OCI-LY1 (cell line): ENCODE results near the gene RHBDD3.
A peak's percentile ranks its signal among the peaks of the same experiment; 100 is the strongest.

ENCODE experiments used
- H2AFZ ChIP-seq: fragments of 200-600 bp; sonication (generic), shearing (Covaris generic); 2 replicates; pipeline ENCODE4 v1.6.0; 2014; ENCODE audit warnings: antibody characterized with exemption, mild to moderate bottlenecking, low read length
- H3F3A ChIP-seq: fragments of 200-600 bp; sonication (generic), shearing (Covaris generic); 2 replicates; pipeline ENCODE4 v1.6.0; 2014; ENCODE audit warnings: mild to moderate bottlenecking, antibody characterized with exemption, low read length, moderate library complexity; ENCODE audit not compliant: insufficient read depth
- H3K27ac ChIP-seq: fragments of 200-600 bp; sonication (generic); 2 replicates; pipeline ENCODE4 v1.5.1; 2014; ENCODE audit warnings: low read length, mixed run types, mild to moderate bottlenecking, low read depth; ENCODE audit not compliant: poor library complexity, severe bottlenecking
- H3K27me3 ChIP-seq: fragments of 200-600 bp; sonication (generic); 2 replicates; pipeline ENCODE4 v1.6.0; 2014; ENCODE audit warnings: antibody characterized with exemption, mild to moderate bottlenecking, low read length, moderate library complexity; ENCODE audit not compliant: insufficient read depth
- H3K36me3 ChIP-seq: fragments of 200-600 bp; sonication (generic); 2 replicates; pipeline ENCODE4 v1.6.1; 2014; ENCODE audit warnings: mild to moderate bottlenecking, antibody characterized with exemption, low read length, moderate library complexity, mixed read lengths; ENCODE audit not compliant: insufficient read depth
- H3K4me1 ChIP-seq: fragments of 200-600 bp; sonication (generic); 2 replicates; pipeline ENCODE4 v1.5.1; 2014; ENCODE audit warnings: mild to moderate bottlenecking, low read length, moderate library complexity; ENCODE audit not compliant: insufficient read depth, severe bottlenecking
- H3K4me2 ChIP-seq: fragments of 200-600 bp; sonication (generic), shearing (Covaris generic); 2 replicates; pipeline ENCODE4 v1.6.1; 2014; ENCODE audit warnings: low read length
- H3K4me3 ChIP-seq: fragments of 200-600 bp; sonication (generic); 2 replicates; pipeline ENCODE4 v1.5.1; 2014; ENCODE audit warnings: low read length, low read depth, mild to moderate bottlenecking, mixed read lengths; ENCODE audit not compliant: poor library complexity, severe bottlenecking
- H3K79me2 ChIP-seq: fragments of 200-600 bp; shearing (Covaris generic); 2 replicates; pipeline ENCODE4 v1.6.1; 2016; ENCODE audit warnings: mixed run types, low read length, mixed read lengths; ENCODE audit not compliant: insufficient read depth
- H3K9ac ChIP-seq: fragments of 200-600 bp; sonication (generic), shearing (Covaris generic); 2 replicates; pipeline ENCODE4 v1.6.1; 2014; ENCODE audit warnings: mild to moderate bottlenecking, low read length, mixed read lengths
- H3K9me2 ChIP-seq: fragments of 200-600 bp; sonication (generic), shearing (Covaris generic); 2 replicates; pipeline ENCODE4 v1.6.1; 2014; ENCODE audit warnings: low read depth, mild to moderate bottlenecking, low read length, mixed read lengths
- H3K9me3 ChIP-seq: fragments of 200-600 bp; shearing (Covaris generic); 2 replicates; pipeline ENCODE4 v1.6.1; 2014; ENCODE audit warnings: low read length, mixed read lengths
- H4K20me1 ChIP-seq: fragments of 200-600 bp; sonication (generic), shearing (Covaris generic); 2 replicates; pipeline ENCODE4 v1.6.0; 2016; ENCODE audit warnings: mild to moderate bottlenecking, low read length; ENCODE audit not compliant: insufficient read depth
- EZH2 ChIP-seq: fragments of 200-600 bp; sonication (generic), shearing (Covaris generic); IDR thresholded peaks from 2 replicates; pipeline ENCODE4 v1.8.0; 2017; ENCODE audit warnings: borderline replicate concordance, mixed run types, mild to moderate bottlenecking, antibody characterized with exemption, low read length, moderate library complexity, mixed read lengths
- TF ChIP-seq, protein P1 (sequence below): fragments of 200-600 bp; sonication (generic), shearing (Covaris generic); IDR thresholded peaks from 2 replicates; pipeline ENCODE4 v1.5.1; 2017; ENCODE audit warnings: mild to moderate bottlenecking, antibody characterized with exemption, low read length, moderate library complexity, mixed read lengths

Gene RHBDD3

DNA sequence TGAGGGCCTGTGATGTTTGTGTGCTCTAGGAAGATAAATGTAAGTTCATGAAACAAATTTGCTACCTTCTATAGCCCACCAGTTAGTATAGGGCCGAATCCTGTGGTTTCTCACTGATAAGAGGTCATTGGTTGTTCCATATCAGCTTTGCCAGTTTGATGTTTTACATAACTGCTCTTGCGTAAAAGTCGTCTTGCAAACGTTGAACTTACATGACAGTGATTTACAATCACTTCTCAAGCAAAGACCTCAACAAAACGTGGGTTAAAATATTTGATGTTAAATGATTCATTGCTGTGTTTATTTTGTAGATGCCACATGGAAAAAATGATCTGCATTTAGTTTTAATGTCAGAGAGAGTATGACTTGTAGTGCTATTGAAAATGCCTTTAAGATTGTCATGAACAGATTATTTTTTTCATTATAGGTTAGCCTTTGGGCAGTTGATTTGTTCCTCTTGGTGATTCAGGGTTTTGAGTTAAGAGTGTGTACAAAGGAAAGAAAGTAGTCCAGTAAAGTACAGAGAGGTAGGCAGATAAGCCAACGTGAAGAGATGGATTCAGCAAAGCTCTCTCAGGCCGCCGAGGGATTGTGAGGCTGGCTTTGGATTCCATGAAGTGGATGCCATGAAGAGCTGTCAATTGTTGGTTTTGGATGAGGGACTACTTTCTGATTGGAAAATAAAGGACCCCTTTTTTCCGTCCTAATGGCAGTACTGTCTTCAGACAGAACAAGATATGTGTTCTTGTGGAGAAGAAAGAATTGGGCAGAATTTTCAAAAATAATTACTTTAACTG lies 2.9 kb upstream of the RHBDD3 start:
- Histone ChIP-seq H3K9me2 (no peaks in the 10 kb centered on the region), H3K27me3 (no peaks in the 10 kb centered on the region), H3K9ac (peak overlapping the region; percentile 98), H3F3A (no peaks in the 10 kb centered on the region), H4K20me1 (no peaks in the 10 kb centered on the region), H3K4me2 (peak overlapping the region; percentile 96), H3K9me3 (no peaks in the 10 kb centered on the region), H3K4me3 (peak overlapping the region; percentile 97), H3K36me3 (peaks cover 81% of the 10 kb centered on the region), H2AFZ (no peak overlapping the region), H3K79me2 (peaks cover 83% of the 10 kb centered on the region), H3K27ac (peak overlapping the region; percentile 82), H3K4me1 (peaks cover 39% of the 10 kb centered on the region)
- TF ChIP-seq EZH2, result no peak
- TF ChIP-seq, protein P1, sequence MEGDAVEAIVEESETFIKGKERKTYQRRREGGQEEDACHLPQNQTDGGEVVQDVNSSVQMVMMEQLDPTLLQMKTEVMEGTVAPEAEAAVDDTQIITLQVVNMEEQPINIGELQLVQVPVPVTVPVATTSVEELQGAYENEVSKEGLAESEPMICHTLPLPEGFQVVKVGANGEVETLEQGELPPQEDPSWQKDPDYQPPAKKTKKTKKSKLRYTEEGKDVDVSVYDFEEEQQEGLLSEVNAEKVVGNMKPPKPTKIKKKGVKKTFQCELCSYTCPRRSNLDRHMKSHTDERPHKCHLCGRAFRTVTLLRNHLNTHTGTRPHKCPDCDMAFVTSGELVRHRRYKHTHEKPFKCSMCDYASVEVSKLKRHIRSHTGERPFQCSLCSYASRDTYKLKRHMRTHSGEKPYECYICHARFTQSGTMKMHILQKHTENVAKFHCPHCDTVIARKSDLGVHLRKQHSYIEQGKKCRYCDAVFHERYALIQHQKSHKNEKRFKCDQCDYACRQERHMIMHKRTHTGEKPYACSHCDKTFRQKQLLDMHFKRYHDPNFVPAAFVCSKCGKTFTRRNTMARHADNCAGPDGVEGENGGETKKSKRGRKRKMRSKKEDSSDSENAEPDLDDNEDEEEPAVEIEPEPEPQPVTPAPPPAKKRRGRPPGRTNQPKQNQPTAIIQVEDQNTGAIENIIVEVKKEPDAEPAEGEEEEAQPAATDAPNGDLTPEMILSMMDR, result no peak

DNA sequence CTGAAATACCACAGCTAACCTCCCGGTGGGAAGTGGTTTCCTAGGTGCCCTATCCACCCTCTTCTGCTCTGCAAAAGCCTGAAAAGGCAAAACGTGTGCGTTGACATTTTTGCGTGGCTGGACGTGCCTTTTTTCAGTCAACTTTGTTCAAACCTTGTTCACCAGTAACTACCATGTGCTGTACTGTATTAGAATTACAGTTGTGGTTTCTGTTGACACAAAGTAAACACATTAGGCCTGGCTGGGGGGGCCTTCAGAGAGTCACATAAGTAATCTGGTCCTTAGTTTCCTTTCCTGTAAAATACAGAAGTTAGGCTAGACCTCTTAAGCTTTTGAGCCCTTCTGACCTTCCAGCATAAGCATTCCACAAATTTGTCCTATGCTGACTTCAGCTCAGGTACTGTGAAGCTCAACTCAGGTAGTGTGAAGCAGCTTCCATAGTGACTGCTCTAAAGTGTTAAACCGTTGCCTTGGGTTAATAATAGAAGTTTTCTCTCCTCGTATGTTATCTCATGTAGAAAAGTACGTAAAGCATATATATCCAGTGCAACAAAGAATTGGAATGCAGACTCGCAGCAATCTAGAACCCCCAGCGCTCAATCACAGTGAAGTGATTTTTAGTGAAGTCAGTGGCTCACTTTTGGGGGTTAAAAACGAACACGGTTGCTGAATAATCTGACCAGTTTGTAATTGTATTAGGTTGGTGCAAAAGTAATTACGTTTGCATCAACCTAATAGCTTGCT lies 2.1 kb upstream of the RHBDD3 start:
- no peaks in the 10 kb centered on the region for H3K27me3 ChIP-seq
- H3K9me2 ChIP-seq, result no peaks in the 10 kb centered on the region
- H3K9ac ChIP-seq, result peak overlapping the region; percentile 98
- H3K4me2 ChIP-seq, result peak overlapping the region; percentile 96
- TF ChIP-seq, protein P1, result no peak
- no peak for TF ChIP-seq EZH2
- peaks cover 75% of the 10 kb centered on the region for H3K79me2 ChIP-seq
- no peak overlapping the region for H2AFZ ChIP-seq
- H3K4me1 ChIP-seq, result peaks cover 39% of the 10 kb centered on the region
- no peaks in the 10 kb centered on the region for H3K9me3 ChIP-seq
- no peaks in the 10 kb centered on the region for H4K20me1 ChIP-seq
- peak overlapping the region; percentile 82 for H3K27ac ChIP-seq
- peak overlapping the region; percentile 97 for H3K4me3 ChIP-seq
- no peaks in the 10 kb centered on the region for H3F3A ChIP-seq
- peaks cover 80% of the 10 kb centered on the region for H3K36me3 ChIP-seq

DNA sequence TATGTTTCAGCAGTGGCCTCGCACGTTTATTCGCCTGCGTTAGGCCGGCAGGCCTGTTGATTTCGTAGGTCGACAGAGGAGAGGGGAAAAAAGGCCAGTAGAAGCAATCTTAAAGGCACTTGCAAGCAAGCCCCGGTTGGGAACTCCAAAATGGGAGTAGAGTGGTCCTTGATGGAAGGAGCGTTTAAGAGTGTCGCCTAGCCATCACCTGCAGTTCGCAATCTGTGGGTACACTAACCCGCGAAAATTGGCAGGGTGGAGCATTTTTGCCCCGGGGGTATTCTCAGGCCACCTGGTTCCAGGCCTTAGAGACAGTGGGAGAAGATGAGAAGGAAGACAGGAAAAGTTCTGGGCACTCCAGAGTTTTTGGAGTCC lies 1.4 kb upstream of the RHBDD3 start:
- Histone ChIP-seq H3K4me1 (peaks cover 39% of the 10 kb centered on the region), H3K36me3 (peaks cover 77% of the 10 kb centered on the region)

More for the DNA sequence above, 1.4 kb upstream of the RHBDD3 start:
- TF ChIP-seq EZH2, result no peak
- TF ChIP-seq, protein P1, result no peak
- Histone ChIP-seq H2AFZ (no peak overlapping the region), H3K4me2 (peak overlapping the region; percentile 96), H3K27me3 (no peaks in the 10 kb centered on the region), H3K9ac (peak overlapping the region; percentile 98), H3K79me2 (peaks cover 68% of the 10 kb centered on the region), H4K20me1 (no peaks in the 10 kb centered on the region), H3K9me3 (no peaks in the 10 kb centered on the region), H3K4me3 (peak overlapping the region; percentile 97), H3K27ac (peak overlapping the region; percentile 82), H3K9me2 (no peaks in the 10 kb centered on the region), H3F3A (no peaks in the 10 kb centered on the region)
